Stimulated activated CD8-positive, alpha-beta memory T cell treated with anti-CD3 and anti-CD28 coated beads, Interleukin-12 subunit alpha, Interleukin-12 subunit beta, amount 100 ng/mL, for 4 hours (primary cell): ENCODE measurements around the gene KIF19.
"Not testable (repeated sequence)": the region's sequence is repeated elsewhere in the genome, so short reads cannot be mapped to it uniquely, and the experiment has no call there.

Source experiments
- DNase-seq: peaks from one replicate; pipeline ENCODE4 v3.0.0-alpha.2; 2020; ENCODE audit warnings: low read depth

The KIF19 gene, protein sequence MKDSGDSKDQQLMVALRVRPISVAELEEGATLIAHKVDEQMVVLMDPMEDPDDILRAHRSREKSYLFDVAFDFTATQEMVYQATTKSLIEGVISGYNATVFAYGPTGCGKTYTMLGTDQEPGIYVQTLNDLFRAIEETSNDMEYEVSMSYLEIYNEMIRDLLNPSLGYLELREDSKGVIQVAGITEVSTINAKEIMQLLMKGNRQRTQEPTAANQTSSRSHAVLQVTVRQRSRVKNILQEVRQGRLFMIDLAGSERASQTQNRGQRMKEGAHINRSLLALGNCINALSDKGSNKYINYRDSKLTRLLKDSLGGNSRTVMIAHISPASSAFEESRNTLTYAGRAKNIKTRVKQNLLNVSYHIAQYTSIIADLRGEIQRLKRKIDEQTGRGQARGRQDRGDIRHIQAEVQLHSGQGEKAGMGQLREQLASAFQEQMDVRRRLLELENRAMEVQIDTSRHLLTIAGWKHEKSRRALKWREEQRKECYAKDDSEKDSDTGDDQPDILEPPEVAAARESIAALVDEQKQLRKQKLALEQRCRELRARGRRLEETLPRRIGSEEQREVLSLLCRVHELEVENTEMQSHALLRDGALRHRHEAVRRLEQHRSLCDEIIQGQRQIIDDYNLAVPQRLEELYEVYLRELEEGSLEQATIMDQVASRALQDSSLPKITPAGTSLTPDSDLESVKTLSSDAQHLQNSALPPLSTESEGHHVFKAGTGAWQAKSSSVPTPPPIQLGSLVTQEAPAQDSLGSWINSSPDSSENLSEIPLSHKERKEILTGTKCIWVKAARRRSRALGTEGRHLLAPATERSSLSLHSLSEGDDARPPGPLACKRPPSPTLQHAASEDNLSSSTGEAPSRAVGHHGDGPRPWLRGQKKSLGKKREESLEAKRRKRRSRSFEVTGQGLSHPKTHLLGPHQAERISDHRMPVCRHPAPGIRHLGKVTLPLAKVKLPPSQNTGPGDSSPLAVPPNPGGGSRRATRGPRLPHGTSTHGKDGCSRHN

DNA sequence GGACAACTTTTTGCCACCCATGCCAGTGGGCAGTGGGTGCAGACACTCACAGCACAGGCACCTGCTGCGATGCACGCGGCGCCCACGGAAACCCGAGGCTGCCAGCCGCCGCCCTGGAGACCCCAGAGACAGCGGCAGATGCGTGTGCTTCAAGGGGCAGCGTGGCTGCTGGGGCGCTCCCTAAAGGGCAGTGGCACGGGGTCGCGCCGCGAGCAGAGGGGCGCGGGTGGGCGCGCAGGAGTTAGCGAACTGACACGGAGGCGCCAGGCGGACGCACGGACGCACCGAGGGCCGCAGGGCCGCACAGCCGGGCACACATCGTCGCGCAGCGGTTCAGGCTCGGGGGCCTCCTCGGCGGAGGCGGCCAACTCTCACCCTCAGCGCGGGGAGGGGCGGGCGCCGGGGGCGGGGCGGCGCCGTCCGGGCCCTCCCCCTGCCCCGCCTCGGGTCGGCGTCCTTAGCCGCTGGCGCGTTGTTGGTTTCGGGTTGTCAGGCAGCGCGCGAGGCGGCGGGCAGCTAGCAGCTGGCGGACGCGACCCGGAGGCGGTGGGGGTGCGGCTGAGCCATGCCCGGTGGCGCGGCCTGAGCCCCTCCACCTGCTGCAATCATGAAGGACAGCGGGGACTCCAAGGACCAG is at the start of gene KIF19:
TSS of gene KIF19 (plus strand) at position 484 of the 637 bp plus-strand sequence. CDS start at position 608, 124 bp downstream.
- DNase-seq: peak; percentile 45

DNA sequence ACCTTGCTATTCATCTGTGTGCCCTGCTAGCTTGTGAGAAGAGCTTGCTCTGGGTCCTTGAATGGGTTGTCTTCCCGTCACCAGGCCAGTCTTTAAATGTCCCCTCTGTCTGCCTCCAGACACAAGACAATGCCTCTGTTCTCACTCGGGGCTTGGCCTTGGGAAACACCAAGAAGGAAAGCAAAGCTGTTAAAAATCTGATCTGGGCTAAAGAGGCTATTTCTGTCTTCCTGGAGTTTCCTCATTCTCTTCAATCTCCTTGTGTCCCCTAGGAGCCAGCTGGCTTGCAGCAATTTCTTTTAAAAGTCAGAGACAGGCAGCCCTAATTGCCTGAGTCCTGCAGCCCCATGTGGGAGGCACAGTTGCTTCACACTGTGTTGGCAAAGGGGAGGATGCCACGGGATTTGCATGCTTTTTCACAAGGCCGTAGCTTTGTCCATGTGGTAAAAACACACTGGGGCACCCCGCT is 49.5 kb upstream of the KIF19 start:
- no peak for DNase-seq

DNA sequence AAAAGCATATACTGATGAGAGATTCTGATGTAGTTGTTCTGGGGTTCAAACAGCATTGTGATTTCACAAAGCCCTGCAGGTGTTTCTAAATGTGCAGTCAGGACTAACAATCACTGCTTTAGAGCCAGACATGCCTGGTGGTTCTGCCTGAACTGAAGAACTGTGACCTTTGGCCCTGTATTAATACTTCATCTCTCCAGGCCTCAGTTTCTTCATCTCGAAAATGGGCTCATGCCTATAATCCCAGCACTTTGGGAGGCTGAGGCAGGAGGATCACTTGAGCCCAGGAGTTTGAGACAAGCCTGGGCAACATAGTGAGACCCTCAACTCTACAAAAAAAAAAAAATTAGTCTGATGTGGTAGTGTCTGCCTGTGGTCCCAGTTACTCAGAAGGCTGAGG is 48.1 kb upstream of the KIF19 start:
- no peak for DNase-seq

DNA sequence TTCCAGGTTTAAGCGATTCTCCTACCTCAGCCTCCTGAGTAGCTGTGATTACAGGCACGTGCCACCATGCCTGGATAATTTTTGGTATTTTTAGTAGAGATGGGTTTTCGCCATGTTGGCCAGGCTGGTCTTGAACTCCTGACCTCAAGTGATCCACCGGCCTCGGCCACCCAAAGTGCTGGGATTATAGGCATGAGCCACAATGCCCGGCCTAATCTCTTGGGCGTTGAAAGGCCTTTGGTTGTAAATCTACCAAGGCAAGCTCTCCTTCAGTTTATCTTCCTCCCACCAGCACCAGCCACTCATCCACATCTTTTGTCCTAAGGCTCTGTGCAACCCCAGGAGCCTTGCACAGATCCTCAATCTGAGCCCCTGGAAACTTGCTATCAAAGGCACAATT is 46.4 kb upstream of the KIF19 start:
- DNase-seq: not testable (repeated sequence)

DNA sequence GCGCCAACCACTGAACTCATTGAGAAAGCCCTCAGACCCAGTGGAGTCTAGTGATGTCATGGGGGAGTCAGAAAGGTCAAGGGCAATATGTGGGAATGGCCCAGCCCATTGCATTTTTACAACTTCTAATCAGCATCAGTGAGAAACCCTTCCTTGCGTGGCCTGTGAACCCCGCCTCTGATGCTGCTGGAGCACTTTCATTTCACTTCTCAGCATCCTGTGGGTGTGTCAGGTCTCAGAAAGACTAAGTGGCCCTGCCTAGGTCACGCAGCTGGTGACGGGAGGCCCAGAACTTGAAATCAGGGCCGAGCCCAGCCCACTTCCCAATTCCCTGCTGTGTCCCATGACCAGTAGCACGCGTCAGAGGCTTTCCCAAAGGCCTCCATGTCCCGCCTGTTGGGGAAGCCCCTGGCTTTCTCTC is 45.9 kb upstream of the KIF19 start:
- peak; percentile 31 for DNase-seq

DNA sequence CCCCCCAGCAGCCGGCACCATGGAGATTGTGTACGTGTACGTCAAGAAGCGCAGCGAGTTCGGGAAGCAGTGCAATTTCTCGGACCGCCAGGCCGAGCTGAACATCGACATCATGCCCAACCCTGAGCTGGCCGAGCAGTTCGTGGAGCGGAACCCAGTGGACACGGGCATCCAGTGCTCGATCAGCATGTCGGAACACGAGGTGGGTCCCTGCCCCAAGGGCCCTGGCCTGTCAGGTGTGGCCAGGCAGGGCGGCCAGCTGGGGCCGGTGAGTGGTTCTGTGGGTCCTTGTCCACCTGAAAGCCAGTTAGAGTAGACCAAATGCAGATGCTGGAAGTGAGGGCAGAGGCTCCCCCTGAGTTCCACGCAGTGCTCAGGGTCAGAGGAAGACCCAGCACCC is 44.2 kb upstream of the KIF19 start:
- DNase-seq: no peak

DNA sequence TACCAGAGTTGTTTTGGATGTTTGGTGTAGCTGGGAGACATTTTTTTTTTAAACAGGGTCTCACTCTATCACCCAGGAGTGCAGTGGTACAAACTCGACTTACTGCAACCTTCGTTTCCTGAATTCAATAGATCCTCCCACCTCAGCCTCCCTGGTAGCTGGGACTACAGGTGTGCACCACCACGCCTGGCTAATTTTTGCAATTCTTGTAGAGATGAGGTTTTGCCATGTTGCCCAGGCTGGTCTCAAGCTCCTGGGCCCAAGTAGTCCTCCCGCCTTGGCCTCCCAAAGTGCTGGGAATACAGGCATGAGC is 43.8 kb upstream of the KIF19 start:
- not testable (repeated sequence) for DNase-seq

DNA sequence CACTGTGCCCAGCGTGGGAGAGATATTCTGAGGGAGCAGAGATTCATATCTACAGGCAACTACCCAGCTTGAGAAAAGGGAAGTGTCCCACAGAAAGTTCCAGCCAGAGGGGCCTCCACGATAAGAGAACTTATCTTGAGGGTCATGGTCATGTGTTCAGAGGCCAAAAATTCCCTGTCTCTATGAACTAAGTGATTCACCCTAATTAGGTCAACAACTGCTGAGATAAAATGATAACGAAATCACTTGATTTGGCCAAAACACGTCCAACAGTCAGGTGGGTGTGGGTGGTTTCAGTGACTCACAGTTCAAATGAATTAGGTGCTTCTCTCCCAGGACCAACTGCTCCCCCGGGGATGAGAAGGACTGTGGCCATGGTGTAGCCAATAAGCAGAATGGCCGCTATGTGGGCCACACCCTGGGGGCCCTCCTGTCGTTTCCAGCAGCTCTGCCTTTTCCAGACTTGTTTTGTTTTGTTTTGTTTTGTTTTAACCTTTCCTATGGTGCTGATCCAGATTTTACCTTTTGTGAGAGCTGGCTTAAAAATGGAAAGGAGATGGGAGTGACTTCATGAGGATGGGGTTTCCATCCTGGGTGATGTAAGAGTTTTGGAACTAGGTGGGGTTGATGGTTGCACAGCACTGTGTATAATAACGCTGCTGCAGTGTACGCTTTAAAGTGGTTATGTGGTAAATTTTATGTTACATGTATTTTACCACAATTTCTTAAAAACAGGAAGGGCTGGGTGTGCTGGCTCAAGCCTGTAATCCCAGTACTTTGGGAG is 43.2 kb upstream of the KIF19 start:
- DNase-seq: peak; percentile 13

DNA sequence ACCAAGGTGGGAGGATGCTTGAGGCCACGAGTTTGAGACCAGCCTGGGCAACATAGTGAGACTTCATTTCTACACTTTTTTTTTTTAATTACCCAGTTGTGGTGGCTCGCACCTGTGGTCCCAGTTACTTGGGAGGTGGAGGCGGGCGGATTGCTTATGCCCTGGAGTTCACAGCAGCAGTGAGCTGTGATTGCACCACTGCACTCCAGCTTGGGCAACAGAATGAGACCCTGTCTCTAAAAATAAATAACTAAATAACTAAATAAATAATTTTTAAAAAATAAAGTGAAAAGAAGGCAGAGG is 42.7 kb upstream of the KIF19 start:
- no peak for DNase-seq

DNA sequence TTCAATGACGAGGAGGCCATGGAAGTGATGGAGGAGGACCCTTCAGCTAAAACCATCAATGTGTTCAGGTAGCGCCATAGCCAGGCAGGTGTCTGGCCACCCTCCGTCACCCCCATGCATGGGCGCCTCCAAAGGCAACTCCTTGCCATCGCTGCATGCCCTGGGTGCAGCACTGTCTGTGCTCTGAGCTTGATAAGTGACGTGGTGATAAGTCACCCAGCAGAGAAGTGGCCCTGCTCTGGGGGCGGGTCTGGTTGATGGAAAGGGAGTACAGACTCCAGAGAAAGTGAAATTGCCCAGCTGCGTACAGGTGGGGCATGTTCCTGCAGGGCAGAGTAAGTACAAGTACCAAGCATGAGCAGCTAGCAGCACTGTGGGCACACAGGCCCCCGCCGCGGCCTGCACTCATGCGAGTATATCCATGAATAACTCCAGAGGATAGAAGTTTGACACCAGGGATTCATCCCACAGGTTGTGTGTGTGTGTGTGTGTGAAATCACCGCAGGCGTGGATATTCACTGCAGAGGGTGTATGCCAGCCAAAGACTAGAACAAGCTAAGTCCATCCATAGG is 38.9 kb upstream of the KIF19 start:
- DNase-seq: no peak

DNA sequence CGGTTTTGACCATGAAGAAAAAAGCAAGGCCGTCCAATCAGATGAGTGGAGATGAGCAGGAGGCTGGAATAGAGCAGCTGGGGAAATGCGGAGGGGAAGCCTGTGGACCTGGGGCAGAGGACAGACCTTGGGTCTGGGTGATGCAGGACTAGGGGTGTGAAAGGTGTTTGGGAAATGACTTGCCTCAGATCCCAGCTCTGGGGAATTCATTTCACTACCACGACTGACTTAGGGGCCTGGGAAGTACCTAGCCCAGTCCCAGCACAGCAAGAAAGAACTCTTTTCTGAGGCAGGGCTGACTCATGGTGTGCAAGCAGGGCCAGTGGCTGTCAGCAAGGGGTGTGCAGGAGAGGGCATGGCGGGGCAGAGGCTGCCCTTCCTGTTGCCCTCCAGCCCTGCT is 37.2 kb upstream of the KIF19 start:
- no peak for DNase-seq

DNA sequence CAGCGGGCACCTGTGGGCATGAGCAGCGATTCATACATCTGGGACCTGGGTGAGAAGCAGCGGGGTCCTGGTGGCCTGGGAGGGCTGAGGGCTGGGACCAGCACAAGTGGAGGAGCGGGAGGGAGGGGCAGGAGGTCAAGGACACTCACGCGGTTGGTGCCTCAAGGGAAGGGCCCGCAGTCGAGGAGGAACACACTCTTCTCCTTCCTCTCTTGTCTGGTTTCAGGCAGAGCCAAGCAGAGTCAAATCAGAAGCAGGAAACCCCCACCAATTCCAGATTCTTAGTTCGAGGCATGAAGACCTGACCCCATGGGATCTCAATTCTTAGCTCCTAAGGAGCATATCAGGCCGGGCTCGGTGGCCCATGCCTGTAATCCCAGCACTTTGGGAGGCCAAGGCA is 36.3 kb upstream of the KIF19 start:
- DNase-seq: no peak

DNA sequence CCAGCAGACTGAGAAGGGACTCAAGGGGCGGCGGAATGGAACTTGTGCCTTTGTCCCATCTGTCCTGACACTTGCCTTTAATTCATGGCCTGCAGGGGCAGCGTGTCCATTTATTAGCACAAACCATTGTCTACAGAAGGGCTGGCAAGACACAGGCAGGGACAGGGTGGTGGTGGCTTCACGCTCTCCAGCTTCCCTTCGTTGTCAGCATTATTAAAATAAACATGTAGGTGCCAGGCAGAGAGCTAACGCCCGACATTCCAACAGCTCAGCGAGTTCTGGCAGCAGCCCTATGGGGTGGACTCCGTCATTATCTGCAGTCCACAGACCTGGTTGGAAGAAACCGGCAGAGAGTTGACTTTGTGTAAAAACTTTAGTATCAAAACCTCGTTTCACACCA is 35.7 kb upstream of the KIF19 start:
- no peak for DNase-seq

DNA sequence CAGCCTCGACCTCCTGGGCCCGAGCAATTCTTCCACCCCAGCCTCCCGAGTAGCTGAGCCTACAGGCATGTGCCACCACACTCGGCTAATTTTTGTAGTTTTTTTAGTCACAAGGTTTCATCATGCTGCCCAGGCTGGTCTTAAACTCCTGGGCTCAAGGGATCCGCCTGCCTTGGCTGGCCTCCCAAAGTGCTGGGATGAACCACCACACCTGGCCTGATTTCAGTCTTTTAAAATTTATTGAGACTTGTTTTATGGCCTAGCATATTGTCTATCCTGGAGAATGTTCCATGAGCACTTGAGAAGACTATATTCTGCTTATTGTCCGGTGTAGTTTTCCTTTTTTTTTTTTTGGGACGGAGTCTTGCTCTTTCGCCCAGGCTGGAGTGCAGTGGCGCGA is 33.5 kb upstream of the KIF19 start:
- DNase-seq: no peak

DNA sequence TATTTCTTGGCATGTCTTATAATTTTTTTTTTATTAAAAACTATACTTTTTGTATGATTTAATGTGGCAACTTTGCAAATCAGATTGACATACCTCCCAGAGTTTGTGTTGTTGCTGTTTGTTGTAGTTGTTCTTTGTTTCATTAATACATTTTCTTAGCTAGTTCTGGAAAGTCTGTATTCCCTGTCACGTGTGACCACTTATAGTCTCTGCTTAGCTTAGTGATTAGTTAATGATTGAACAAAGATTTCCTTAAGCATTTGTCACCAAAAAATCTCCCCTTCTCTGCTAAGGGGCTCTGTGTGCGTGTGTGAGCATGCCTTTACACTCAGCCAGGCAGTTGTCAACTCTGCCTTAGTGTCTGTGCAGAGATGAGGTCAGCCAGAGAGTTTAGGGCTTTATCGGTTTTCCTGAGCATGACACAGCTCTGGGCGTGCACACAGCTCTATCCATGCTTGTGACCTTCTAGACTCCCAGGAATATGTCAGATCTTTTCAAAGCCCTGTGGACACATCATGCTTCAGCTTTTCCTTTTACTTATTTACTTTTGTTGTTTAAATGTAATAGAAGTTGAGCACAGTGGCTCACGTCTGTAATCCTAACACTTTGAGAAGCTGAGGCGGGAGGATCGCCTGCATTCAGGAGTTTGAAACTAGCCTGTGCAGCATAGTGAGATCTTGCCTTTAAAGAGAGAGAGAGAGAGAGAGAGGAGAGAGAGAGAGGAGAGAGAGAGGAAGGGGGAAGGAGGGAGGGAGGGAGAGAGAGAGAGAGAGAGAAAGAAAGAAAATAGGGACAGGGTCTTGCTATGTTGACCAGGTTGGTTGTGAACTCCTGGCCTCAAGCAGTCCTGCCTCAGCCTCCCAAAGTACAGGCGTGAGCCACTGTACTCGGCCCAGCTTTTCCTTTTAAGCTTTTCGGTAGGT is 30.1 kb upstream of the KIF19 start:
- no peak for DNase-seq

DNA sequence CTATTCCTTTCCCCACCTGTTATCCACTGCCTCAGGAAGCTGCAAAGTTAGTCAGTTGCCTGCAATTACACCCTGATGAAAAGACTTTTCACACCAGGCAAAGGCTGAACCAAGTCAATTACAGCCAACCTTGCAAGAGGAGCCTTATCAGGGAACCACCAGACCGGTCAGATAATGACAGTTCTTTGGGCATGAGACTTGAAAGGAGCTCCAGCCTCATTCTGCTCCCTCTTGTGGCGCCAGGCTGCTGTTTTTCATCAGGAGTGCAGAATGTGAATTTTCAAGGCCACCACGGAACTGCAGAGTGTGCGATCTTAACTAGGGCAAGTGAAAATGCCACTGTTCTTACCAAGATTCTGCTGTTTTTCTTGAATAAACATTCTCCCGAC is 29.5 kb upstream of the KIF19 start:
- DNase-seq: no peak

DNA sequence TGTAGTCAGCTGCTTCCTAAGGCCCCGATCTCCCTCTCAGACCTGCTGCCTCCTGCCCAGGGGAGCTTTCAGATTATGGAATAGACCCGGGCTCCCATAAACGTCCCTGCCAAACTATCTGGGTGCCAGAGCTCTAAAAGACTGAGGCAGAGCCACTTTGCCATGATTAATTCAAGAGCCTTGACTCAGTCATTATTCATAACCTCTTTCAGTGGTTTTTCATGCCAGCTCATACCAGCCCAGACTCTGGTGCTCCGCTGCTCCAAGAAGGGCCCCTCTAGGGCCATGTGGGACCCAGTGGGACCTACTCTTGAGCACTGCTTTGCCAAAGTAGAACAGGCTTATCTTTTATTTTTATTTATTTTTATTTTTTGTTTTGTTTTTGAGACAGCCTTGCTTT is 28.1 kb upstream of the KIF19 start:
- DNase-seq: no peak

DNA sequence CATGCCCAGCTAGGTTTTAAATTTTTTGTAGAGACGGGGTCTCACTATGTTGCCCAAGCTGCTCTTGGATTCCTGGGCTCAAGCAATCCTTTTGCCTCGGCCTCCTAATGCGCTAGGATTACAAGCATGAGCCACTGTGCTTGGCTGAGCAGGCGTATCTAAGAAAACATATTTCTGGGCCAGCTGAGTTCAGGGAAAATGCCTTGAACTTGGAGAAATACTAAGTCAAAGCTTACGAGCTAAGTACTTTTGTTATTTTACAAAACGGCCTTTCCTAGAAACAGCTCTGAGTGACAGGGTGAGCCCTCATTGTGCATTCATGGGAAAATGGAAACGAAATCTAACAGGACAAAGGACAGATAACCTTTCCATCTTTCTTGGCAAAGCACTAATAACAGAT is 27.2 kb upstream of the KIF19 start:
- no peak for DNase-seq

DNA sequence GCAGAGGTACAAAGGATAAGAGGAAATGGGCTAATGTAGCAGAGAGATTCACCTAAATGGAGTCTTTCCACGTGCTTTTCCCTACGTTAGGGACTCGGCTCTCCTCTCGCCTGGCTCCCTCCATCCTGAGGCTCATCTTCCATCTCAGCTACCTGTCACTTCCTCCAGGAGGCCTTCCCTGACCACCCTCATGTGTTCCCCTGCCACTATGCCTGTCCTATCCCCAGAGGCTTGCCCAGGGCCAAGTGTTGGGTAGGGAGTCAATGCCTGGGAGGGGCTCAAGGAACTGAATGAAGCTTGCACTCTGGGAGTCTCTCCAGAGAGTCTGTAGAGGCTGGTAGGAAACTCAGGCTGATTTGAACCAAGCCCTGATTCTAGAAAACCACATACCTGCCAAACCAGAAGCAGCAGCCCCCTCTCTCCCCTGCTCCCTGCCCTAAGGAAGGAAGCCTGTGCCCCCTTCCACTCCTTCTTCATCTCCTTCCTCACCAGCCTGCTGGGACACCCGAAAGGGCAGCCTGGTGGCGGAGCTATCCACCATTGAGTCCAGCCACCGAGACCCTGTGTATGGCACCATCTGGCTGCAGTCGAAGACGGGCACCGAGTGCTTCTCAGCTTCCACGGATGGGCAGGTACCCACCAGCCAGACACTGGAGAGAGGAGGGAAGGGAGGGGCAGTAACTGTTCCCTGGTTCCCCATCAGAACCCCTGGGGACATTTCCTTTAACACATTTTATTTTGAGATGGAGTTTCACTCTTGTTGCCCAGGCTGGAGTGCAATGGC is 26.6 kb upstream of the KIF19 start:
- no peak for DNase-seq

DNA sequence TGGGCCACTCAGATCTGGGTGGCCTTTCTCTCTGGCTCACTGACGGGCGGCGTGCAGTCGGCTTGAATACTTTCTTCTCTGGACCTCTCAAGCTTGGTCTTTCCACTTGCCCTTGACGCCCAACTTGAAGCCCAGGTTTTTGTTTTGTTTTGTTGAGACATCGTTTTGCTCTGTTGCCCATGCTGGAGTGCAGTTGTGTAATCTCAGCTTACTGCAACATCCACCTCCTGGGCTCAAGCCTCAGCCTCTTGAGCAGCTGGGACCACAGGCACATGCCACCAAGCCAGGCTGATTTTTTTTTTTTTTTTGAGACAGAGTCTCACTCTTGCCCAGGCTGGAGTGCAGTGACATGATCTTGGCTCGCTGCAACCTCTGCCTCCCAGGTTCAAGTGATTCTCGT is 22.7 kb upstream of the KIF19 start:
- no peak for DNase-seq
